ENCODE measurements around the gene PACRG. TPM values are rescaled to one million over a fixed set of nuclear protein-coding genes. Genes with fewer than 3 reads are reported as not detected.

PACRG gene
- total and polyA plus RNA-seq, 2 experiments from 2014 or later, result 0.83 to 3.7 TPM

DNA sequence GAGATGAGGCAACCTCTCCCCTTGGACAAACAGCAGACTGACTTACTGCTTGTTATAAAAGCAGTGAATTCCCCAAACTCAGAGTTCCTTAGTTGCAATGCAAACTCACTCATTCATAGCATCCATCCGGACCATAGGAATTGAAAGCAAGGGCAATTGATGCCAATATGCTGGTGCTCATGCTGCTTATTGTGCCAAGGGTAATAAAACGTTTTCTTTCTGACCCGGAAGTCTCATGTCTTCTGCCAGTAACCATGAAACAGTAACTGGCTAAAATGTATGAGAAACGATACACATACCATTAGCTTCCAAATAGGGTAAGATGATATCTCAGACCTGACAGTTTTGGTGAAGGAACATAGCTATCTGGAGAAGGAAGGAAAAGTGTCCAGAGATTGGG is 18.3 kb upstream of the PACRG start:
- peaks cover 20% of the 10 kb centered on the region for H3K4me1 ChIP-seq (ENCODE audit: low read depth)
- no peaks in the 10 kb centered on the region for H3K27me3 ChIP-seq
- H3K27ac ChIP-seq, result no peak overlapping the region
- TF ChIP-seq, protein P1, sequence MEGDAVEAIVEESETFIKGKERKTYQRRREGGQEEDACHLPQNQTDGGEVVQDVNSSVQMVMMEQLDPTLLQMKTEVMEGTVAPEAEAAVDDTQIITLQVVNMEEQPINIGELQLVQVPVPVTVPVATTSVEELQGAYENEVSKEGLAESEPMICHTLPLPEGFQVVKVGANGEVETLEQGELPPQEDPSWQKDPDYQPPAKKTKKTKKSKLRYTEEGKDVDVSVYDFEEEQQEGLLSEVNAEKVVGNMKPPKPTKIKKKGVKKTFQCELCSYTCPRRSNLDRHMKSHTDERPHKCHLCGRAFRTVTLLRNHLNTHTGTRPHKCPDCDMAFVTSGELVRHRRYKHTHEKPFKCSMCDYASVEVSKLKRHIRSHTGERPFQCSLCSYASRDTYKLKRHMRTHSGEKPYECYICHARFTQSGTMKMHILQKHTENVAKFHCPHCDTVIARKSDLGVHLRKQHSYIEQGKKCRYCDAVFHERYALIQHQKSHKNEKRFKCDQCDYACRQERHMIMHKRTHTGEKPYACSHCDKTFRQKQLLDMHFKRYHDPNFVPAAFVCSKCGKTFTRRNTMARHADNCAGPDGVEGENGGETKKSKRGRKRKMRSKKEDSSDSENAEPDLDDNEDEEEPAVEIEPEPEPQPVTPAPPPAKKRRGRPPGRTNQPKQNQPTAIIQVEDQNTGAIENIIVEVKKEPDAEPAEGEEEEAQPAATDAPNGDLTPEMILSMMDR (IDR thresholded peaks at IDR 0.05; ENCODE audit: low read depth, low read length), result no peak
- H3K4me3 ChIP-seq, result no peak overlapping the region
- DNase-seq (ENCODE audit: low read depth in 1 of 2, low spot score in 1 of 2), result no peak
- H3K9me3 ChIP-seq (ENCODE audit: low read depth), result no peaks in the 10 kb centered on the region
- no peaks in the 10 kb centered on the region for H3K36me3 ChIP-seq

DNA sequence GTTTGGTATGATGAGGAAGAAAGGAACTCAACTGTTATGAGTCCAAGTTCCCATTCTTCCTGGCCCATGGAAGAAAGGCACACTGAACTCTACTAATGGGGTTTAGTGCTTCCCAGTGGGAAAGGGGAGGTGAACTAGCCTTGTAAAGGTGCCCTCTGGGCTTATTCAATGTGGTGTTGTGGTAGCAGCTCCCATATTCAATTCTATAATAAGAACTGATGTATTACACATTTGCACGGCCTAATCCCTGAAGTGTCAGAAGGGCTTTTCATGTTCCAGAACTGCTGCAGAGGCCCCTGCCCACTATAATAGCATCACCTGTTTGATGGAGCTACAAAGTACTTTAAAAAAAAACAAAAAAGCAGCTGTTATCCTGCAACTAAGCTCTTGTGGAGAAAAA is 17.4 kb upstream of the PACRG start:
- TF ChIP-seq, protein P1 (IDR thresholded peaks at IDR 0.05; ENCODE audit: low read depth, low read length), result no peak
- H3K9me3 ChIP-seq (ENCODE audit: low read depth), result no peaks in the 10 kb centered on the region
- DNase-seq (ENCODE audit: low read depth in 1 of 2, low spot score in 1 of 2), result no peak
- peaks cover 19% of the 10 kb centered on the region for H3K4me1 ChIP-seq (ENCODE audit: low read depth)
- H3K36me3 ChIP-seq, result no peaks in the 10 kb centered on the region
- H3K4me3 ChIP-seq, result no peak overlapping the region
- H3K27ac ChIP-seq, result no peak overlapping the region
- H3K27me3 ChIP-seq, result no peaks in the 10 kb centered on the region

DNA sequence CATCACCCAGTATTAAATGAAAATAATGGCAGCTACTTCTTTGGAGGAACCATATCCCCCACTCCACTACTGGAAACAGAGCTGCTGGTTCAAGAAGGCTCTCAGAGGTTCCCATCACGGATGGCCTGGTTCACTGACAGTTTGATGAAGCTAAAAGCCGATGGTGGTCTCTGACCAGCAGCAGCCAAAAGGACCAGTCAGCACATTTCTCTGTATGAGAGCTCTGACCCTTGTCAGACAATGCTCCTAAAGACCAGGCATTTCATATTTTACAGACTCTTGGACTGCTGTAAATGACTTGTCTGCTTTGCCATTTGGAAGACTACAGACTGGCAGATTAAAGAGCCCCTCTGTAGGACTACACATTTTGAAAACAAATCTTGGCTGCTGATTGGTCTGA is 16.8 kb upstream of the PACRG start:
- Histone ChIP-seq H3K36me3 (no peaks in the 10 kb centered on the region), H3K27ac (no peak overlapping the region), H3K27me3 (no peaks in the 10 kb centered on the region), H3K4me3 (no peak overlapping the region), H3K4me1 (ENCODE audit: low read depth) (peaks cover 14% of the 10 kb centered on the region), H3K9me3 (ENCODE audit: low read depth) (no peaks in the 10 kb centered on the region)
- no peak for DNase-seq (ENCODE audit: low read depth in 1 of 2, low spot score in 1 of 2)
- TF ChIP-seq, protein P1 (IDR thresholded peaks at IDR 0.05; ENCODE audit: low read depth, low read length), result no peak

DNA sequence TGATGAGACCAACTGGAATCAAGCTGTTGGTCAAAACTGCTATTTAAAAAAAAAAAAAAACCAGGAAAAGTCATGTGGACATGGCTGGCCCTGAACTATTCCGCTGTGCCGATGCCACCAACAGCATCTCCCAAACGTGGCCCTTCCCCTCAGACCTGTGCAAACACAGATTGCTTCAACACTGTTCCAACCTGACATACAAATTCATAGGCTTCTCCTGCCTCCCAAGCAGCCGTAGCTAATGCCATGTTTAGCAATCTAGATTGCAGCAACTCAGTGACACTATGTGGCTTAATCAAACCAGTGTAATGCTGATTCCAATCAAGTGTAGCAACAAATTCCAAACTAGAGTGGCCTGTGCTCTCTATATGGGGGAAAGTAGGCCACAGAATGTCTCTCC is 16.4 kb upstream of the PACRG start:
- Histone ChIP-seq H3K9me3 (ENCODE audit: low read depth) (no peaks in the 10 kb centered on the region), H3K27ac (no peak overlapping the region), H3K27me3 (no peaks in the 10 kb centered on the region), H3K36me3 (no peaks in the 10 kb centered on the region), H3K4me3 (no peak overlapping the region), H3K4me1 (ENCODE audit: low read depth) (peaks cover 10% of the 10 kb centered on the region)
- DNase-seq (ENCODE audit: low read depth in 1 of 2, low spot score in 1 of 2), result no peak
- TF ChIP-seq, protein P1 (IDR thresholded peaks at IDR 0.05; ENCODE audit: low read depth, low read length), result no peak

DNA sequence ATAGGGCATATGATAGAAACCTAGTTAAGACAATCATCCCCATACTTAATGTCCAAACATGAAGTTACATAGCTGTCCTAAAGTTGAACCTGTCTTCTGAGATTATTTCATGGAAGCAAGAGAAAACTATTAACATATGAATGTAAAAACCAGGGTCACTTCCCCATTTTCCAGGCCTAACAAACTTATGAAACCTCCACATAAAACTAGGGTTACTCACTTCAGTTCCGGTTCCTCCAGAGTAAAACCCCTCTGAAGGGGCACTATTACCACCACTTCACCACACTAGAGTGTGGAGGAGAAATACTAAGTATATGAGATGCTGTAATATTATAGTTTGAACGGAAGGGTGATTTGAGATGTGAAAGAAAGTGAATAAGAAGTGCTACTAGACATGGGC is 15.1 kb upstream of the PACRG start:
- no peaks in the 10 kb centered on the region for H3K27me3 ChIP-seq
- H3K36me3 ChIP-seq, result no peaks in the 10 kb centered on the region
- no peak overlapping the region for H3K27ac ChIP-seq
- no peaks in the 10 kb centered on the region for H3K9me3 ChIP-seq (ENCODE audit: low read depth)
- H3K4me1 ChIP-seq (ENCODE audit: low read depth), result peaks cover 5% of the 10 kb centered on the region
- H3K4me3 ChIP-seq, result no peak overlapping the region
- TF ChIP-seq, protein P1 (IDR thresholded peaks at IDR 0.05; ENCODE audit: low read depth, low read length), result no peak
- DNase-seq (ENCODE audit: low read depth in 1 of 2, low spot score in 1 of 2), result no peak

Data from cardiac muscle cell (in vitro differentiated cells and primary cell).